Fibroblast of villous mesenchyme (primary cell): Measurements from ENCODE around the gene LIPI. TPM values are rescaled to one million over a fixed set of nuclear protein-coding genes. Genes with fewer than 3 reads are reported as not detected.
"Not testable (repeated sequence)": the region's sequence is repeated elsewhere in the genome, so short reads cannot be mapped to it uniquely, and the experiment has no call there.

Experiments used
- DNase-seq: peaks from one replicate; pipeline ENCODE4 v3.0.0-alpha.2; 2010; ENCODE audit warnings: low read depth
- H3K4me3 ChIP-seq: 2 replicates; pipeline ENCODE4 v1.5.1; 2011; ENCODE audit warnings: low read depth, mild to moderate bottlenecking, low read length
- CTCF ChIP-seq: IDR thresholded peaks from 2 replicates; pipeline ENCODE4 v1.5.1; 2012; ENCODE audit warnings: low read depth, mild to moderate bottlenecking, low read length; ENCODE audit not compliant: insufficient read depth
- total RNA-seq: library from RNA; depleted of rRNA; stranded (reverse); fragments of >200 nt; gene quantifications from 2 replicates; pipeline ENCODE4 v1.2.3, GENCODE V29; 2012

LIPI gene
- total RNA-seq, 1 donor: not detected

GRCh38 chr21:14215971-14216641 is 5.4 kb upstream of the LIPI start, which contains the start of gene RBM11:
TSS of gene RBM11 (plus strand) at chr21:14216157. CDS start at chr21:14216187, 30 bp downstream.
- peak; percentile 8 for DNase-seq
- TF ChIP-seq CTCF: no peak
- peak within 1 kb of the TSS; percentile 58 for H3K4me3 ChIP-seq

- DNase-seq: no peak
- H3K4me3 ChIP-seq: no peak overlapping the region
- TF ChIP-seq CTCF: no peak
These were observed 2.4 kb upstream of the LIPI start for GRCh38 chr21:14213164-14213563.

GRCh38 chr21:14206222-14206621 is 4.5 kb downstream of the LIPI start:
- no peak overlapping the region for H3K4me3 ChIP-seq
- DNase-seq: no peak
- no peak for TF ChIP-seq CTCF

- not testable (repeated sequence) for H3K4me3 ChIP-seq, DNase-seq
These were observed 44.1 kb downstream of the LIPI start for GRCh38 chr21:14166463-14167223.

GRCh38 chr21:14143999-14144398 is 66.8 kb downstream of the LIPI start:
- DNase-seq: no peak
- TF ChIP-seq CTCF: no peak
- H3K4me3 ChIP-seq: no peak overlapping the region

GRCh38 chr21:14124266-14124665 is 86.5 kb downstream of the LIPI start:
- H3K4me3 ChIP-seq: no peak overlapping the region
- DNase-seq: no peak
- no peak for TF ChIP-seq CTCF

GRCh38 chr21:14121719-14122118 is 89.0 kb downstream of the LIPI start:
- no peak for DNase-seq
- no peak for TF ChIP-seq CTCF
- H3K4me3 ChIP-seq: no peak overlapping the region
